ENCODE data around the gene PTPRM.

Gene PTPRM

GRCh38 chr18:7824970-7825369 is 257.9 kb downstream of the PTPRM start:
- Histone ChIP-seq H3K4me1 (ENCODE audit: control insufficient read depth, insufficient read depth, low read length) (peaks cover 7% of the 10 kb centered on the region), H3K27ac (ENCODE audit: low read depth, low read length) (no peak overlapping the region), H3K4me3 (ENCODE audit: low read depth, low read length) (no peak overlapping the region), H3K9me3 (ENCODE audit: control insufficient read depth, insufficient read depth, low read length) (no peaks in the 10 kb centered on the region), H3K9ac (ENCODE audit: low read depth, low read length) (no peak overlapping the region), H3K36me3 (ENCODE audit: control insufficient read depth, insufficient read depth, low read length) (no peaks in the 10 kb centered on the region), H3K27me3 (ENCODE audit: control insufficient read depth, insufficient read depth, low read length) (no peaks in the 10 kb centered on the region)

- Histone ChIP-seq H3K36me3 (ENCODE audit: control insufficient read depth, insufficient read depth, low read length) (no peaks in the 10 kb centered on the region), H3K4me3 (ENCODE audit: low read depth, low read length) (no peak overlapping the region), H3K27me3 (ENCODE audit: control insufficient read depth, insufficient read depth, low read length) (no peaks in the 10 kb centered on the region), H3K9ac (ENCODE audit: low read depth, low read length) (no peak overlapping the region), H3K4me1 (ENCODE audit: control insufficient read depth, insufficient read depth, low read length) (no peaks in the 10 kb centered on the region), H3K27ac (ENCODE audit: low read depth, low read length) (no peak overlapping the region), H3K9me3 (ENCODE audit: control insufficient read depth, insufficient read depth, low read length) (no peaks in the 10 kb centered on the region)
Measured at GRCh38 chr18:7830468-7830867, 263.4 kb downstream of the PTPRM start.

- no peak overlapping the region for H3K4me3 ChIP-seq (ENCODE audit: low read depth, low read length)
- peaks cover 8% of the 10 kb centered on the region for H3K9me3 ChIP-seq (ENCODE audit: control insufficient read depth, insufficient read depth, low read length)
- no peaks in the 10 kb centered on the region for H3K27me3 ChIP-seq (ENCODE audit: control insufficient read depth, insufficient read depth, low read length)
- H3K9ac ChIP-seq (ENCODE audit: low read depth, low read length): no peak overlapping the region
- H3K36me3 ChIP-seq (ENCODE audit: control insufficient read depth, insufficient read depth, low read length): no peaks in the 10 kb centered on the region
- H3K4me1 ChIP-seq (ENCODE audit: control insufficient read depth, insufficient read depth, low read length): no peaks in the 10 kb centered on the region
- no peak overlapping the region for H3K27ac ChIP-seq (ENCODE audit: low read depth, low read length)
Measured at GRCh38 chr18:7839548-7839947, 272.4 kb downstream of the PTPRM start.

- no peak overlapping the region for H3K4me3 ChIP-seq (ENCODE audit: low read depth, low read length)
- no peak overlapping the region for H3K9ac ChIP-seq (ENCODE audit: low read depth, low read length)
- H3K36me3 ChIP-seq (ENCODE audit: control insufficient read depth, insufficient read depth, low read length): no peaks in the 10 kb centered on the region
- H3K4me1 ChIP-seq (ENCODE audit: control insufficient read depth, insufficient read depth, low read length): no peaks in the 10 kb centered on the region
- peaks cover 14% of the 10 kb centered on the region for H3K9me3 ChIP-seq (ENCODE audit: control insufficient read depth, insufficient read depth, low read length)
- H3K27ac ChIP-seq (ENCODE audit: low read depth, low read length): no peak overlapping the region
- no peaks in the 10 kb centered on the region for H3K27me3 ChIP-seq (ENCODE audit: control insufficient read depth, insufficient read depth, low read length)
Measured at GRCh38 chr18:7840411-7840810, 273.3 kb downstream of the PTPRM start.

GRCh38 chr18:7844017-7844416 is 276.9 kb downstream of the PTPRM start:
- Histone ChIP-seq H3K4me1 (ENCODE audit: control insufficient read depth, insufficient read depth, low read length) (no peaks in the 10 kb centered on the region), H3K9ac (ENCODE audit: low read depth, low read length) (no peak overlapping the region), H3K4me3 (ENCODE audit: low read depth, low read length) (no peak overlapping the region), H3K27ac (ENCODE audit: low read depth, low read length) (no peak overlapping the region), H3K36me3 (ENCODE audit: control insufficient read depth, insufficient read depth, low read length) (no peaks in the 10 kb centered on the region), H3K9me3 (ENCODE audit: control insufficient read depth, insufficient read depth, low read length) (peaks cover 14% of the 10 kb centered on the region), H3K27me3 (ENCODE audit: control insufficient read depth, insufficient read depth, low read length) (no peaks in the 10 kb centered on the region)

GRCh38 chr18:7844418-7844817 is 277.3 kb downstream of the PTPRM start:
- Histone ChIP-seq H3K27ac (ENCODE audit: low read depth, low read length) (no peak overlapping the region), H3K4me3 (ENCODE audit: low read depth, low read length) (no peak overlapping the region), H3K36me3 (ENCODE audit: control insufficient read depth, insufficient read depth, low read length) (no peaks in the 10 kb centered on the region), H3K27me3 (ENCODE audit: control insufficient read depth, insufficient read depth, low read length) (no peaks in the 10 kb centered on the region), H3K9ac (ENCODE audit: low read depth, low read length) (no peak overlapping the region), H3K4me1 (ENCODE audit: control insufficient read depth, insufficient read depth, low read length) (no peaks in the 10 kb centered on the region), H3K9me3 (ENCODE audit: control insufficient read depth, insufficient read depth, low read length) (peaks cover 14% of the 10 kb centered on the region)

- no peak overlapping the region for H3K9ac ChIP-seq (ENCODE audit: low read depth, low read length)
- H3K4me1 ChIP-seq (ENCODE audit: control insufficient read depth, insufficient read depth, low read length): no peaks in the 10 kb centered on the region
- H3K27ac ChIP-seq (ENCODE audit: low read depth, low read length): no peak overlapping the region
- peaks cover 14% of the 10 kb centered on the region for H3K9me3 ChIP-seq (ENCODE audit: control insufficient read depth, insufficient read depth, low read length)
- H3K27me3 ChIP-seq (ENCODE audit: control insufficient read depth, insufficient read depth, low read length): no peaks in the 10 kb centered on the region
- H3K4me3 ChIP-seq (ENCODE audit: low read depth, low read length): no peak overlapping the region
- no peaks in the 10 kb centered on the region for H3K36me3 ChIP-seq (ENCODE audit: control insufficient read depth, insufficient read depth, low read length)
Measured at GRCh38 chr18:7846335-7846734, 279.2 kb downstream of the PTPRM start.

GRCh38 chr18:7847357-7848053 is 280.4 kb downstream of the PTPRM start:
- Histone ChIP-seq H3K9me3 (ENCODE audit: control insufficient read depth, insufficient read depth, low read length) (peaks cover 14% of the 10 kb centered on the region), H3K9ac (ENCODE audit: low read depth, low read length) (no peak overlapping the region), H3K27ac (ENCODE audit: low read depth, low read length) (no peak overlapping the region), H3K36me3 (ENCODE audit: control insufficient read depth, insufficient read depth, low read length) (no peaks in the 10 kb centered on the region), H3K4me1 (ENCODE audit: control insufficient read depth, insufficient read depth, low read length) (no peaks in the 10 kb centered on the region), H3K27me3 (ENCODE audit: control insufficient read depth, insufficient read depth, low read length) (no peaks in the 10 kb centered on the region), H3K4me3 (ENCODE audit: low read depth, low read length) (no peak overlapping the region)

GRCh38 chr18:7848054-7848412 is 280.9 kb downstream of the PTPRM start:
- Histone ChIP-seq H3K4me3 (ENCODE audit: low read depth, low read length) (no peak overlapping the region), H3K36me3 (ENCODE audit: control insufficient read depth, insufficient read depth, low read length) (no peaks in the 10 kb centered on the region), H3K9me3 (ENCODE audit: control insufficient read depth, insufficient read depth, low read length) (peaks cover 14% of the 10 kb centered on the region), H3K9ac (ENCODE audit: low read depth, low read length) (no peak overlapping the region), H3K27ac (ENCODE audit: low read depth, low read length) (no peak overlapping the region), H3K27me3 (ENCODE audit: control insufficient read depth, insufficient read depth, low read length) (no peaks in the 10 kb centered on the region), H3K4me1 (ENCODE audit: control insufficient read depth, insufficient read depth, low read length) (no peaks in the 10 kb centered on the region)

- H3K36me3 ChIP-seq (ENCODE audit: control insufficient read depth, insufficient read depth, low read length): no peaks in the 10 kb centered on the region
Measured at GRCh38 chr18:7850446-7850845, 283.3 kb downstream of the PTPRM start.

GRCh38 chr18:7855028-7855427 is 287.9 kb downstream of the PTPRM start:
- Histone ChIP-seq H3K9me3 (ENCODE audit: control insufficient read depth, insufficient read depth, low read length) (no peaks in the 10 kb centered on the region), H3K27ac (ENCODE audit: low read depth, low read length) (no peak overlapping the region), H3K4me3 (ENCODE audit: low read depth, low read length) (no peak overlapping the region), H3K36me3 (ENCODE audit: control insufficient read depth, insufficient read depth, low read length) (no peaks in the 10 kb centered on the region), H3K27me3 (ENCODE audit: control insufficient read depth, insufficient read depth, low read length) (no peaks in the 10 kb centered on the region), H3K4me1 (ENCODE audit: control insufficient read depth, insufficient read depth, low read length) (no peaks in the 10 kb centered on the region), H3K9ac (ENCODE audit: low read depth, low read length) (no peak overlapping the region)

More at GRCh38 chr18:7850446-7850845, 283.3 kb downstream of the PTPRM start:
- Histone ChIP-seq H3K4me3 (ENCODE audit: low read depth, low read length) (no peak overlapping the region), H3K27ac (ENCODE audit: low read depth, low read length) (no peak overlapping the region), H3K9ac (ENCODE audit: low read depth, low read length) (no peak overlapping the region), H3K9me3 (ENCODE audit: control insufficient read depth, insufficient read depth, low read length) (no peaks in the 10 kb centered on the region), H3K27me3 (ENCODE audit: control insufficient read depth, insufficient read depth, low read length) (no peaks in the 10 kb centered on the region), H3K4me1 (ENCODE audit: control insufficient read depth, insufficient read depth, low read length) (no peaks in the 10 kb centered on the region)

Data from HUES48 (cell line).